ENCODE data around the gene RAE1.

Gene RAE1

DNA sequence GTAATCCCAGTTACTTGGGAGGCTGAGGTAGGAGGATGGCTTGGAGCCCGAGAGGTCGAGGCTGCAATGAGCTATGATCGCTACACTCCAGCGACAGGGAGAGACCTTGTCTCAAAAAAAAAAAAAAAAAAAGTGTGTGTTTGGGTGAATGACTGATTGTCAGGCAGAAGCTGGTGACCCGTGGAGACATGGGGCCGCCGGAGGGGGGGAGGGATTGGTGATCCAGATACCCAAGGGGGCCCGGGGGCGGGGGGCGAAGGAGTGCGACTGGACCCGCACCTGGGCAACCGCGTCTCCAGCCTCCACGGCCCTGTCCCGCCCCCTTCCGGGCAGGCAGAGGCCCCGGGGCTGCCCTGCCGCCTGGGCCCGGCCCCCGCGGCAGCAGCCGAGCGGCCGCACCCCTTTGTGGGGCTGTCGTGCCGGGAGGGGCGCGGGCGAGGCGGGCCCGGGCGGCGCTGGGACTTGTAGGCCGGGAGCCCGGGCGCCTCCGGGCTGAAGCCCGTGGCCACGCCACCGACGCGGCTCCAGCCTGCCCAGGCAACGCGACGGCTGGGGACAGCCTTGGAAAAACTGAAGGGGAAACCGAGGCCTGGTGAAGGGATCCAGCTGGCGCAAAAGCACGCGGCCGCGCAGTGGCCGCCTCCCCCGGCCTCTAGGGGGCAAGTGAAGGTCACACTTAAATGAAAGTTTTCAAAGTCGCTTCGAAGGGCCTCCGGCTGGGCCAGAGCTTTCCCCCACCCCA lies 38.1 kb downstream of the RAE1 start:
- no peak for DNase-seq (ENCODE audit: low read depth in 2 of 2)

DNA sequence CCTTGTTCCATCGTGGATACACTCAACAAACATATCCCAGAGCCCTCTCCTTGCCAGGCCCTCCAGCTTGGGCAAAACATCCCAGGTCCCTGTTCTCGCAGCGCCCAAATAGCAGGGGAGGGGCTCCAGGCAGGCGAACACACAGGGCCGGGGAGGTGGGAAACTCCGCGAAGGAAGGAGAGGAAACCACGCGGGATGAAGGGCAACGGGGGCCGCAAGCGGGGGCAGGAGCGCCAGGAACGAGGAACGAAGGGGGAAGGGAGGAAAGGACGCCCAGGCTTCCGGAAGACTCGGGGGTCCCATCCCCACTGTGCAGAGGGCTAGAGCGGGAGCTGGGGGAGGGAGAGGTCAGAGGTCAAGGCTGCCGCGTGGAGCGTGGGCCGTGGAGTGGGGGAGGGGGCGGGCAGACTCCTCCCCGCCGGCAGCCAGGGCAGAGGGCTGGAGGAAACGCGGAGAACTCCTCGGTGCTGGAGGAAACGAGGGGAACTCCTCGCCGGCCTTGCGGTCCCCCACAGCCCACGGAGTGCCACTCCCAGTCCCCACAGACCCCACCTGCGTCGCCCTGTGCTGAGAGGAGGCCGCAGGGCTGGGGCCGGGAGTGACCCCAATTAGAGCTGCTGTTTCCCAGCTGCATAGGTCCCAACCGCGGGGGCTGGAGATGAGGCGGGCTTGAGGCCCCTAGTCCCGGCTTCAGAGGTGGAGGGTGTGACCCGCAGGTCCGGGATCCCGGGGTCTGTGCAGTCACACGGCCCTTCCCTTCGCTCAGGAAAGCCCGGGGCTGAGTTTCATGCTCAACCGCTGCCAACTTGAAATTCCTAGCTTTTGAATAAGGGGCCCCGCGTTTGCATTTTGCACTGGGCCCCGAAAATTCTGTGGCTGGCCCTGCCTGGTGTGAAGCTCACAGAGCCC lies 38.9 kb downstream of the RAE1 start:
- no peak for DNase-seq (ENCODE audit: low read depth in 2 of 2)

GRCh38 chr20:57390604-57391438 lies 39.8 kb downstream of the RAE1 start, which contains the start of gene RBM38:
RBM38 (plus strand) TSS chr20:57391396; CDS start chr20:57391582, 186 bp downstream.
- DNase-seq (ENCODE audit: low read depth in 2 of 2), result peak; percentile 48 to 65

GRCh38 chr20:57391439-57392301 lies 40.6 kb downstream of the RAE1 start:
- DNase-seq (ENCODE audit: low read depth in 2 of 2), result no peak

DNA sequence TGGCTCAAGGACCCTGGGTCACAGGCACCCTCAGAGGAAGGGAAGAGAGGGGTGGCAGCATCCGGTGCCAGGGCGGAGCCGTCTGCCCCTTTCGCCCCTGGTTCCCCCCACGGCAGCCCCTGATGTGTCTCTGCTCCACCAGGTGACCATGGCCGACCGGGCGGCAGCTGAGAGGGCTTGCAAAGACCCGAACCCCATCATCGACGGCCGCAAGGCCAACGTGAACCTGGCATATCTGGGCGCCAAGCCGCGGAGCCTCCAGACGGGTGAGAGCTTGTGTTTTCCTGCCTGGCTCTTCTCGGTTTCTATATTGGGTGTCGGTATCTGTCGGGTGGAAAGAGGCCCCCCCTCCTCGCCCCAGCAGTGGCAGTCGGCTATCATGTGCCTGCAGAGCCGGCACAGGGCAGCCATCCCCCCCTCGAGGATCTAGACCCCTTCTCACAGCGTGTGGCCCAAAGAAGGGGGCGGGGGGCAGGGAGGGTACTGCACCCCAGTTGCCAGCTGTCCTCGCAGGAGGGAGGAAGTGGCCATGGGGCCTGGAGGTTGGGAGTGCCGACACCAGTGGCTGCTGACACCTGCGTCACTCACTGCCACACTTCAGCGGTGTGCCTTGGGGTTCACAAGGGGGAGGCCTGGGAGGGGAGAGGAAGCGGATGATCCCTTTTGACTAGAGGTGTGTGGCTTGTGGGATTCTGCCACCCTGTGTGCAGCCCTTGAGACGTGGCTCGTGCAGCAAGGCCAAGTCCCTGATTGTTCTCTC lies 41.6 kb downstream of the RAE1 start:
- DNase-seq (ENCODE audit: low read depth in 2 of 2), result peak; percentile 46 to 57

DNA sequence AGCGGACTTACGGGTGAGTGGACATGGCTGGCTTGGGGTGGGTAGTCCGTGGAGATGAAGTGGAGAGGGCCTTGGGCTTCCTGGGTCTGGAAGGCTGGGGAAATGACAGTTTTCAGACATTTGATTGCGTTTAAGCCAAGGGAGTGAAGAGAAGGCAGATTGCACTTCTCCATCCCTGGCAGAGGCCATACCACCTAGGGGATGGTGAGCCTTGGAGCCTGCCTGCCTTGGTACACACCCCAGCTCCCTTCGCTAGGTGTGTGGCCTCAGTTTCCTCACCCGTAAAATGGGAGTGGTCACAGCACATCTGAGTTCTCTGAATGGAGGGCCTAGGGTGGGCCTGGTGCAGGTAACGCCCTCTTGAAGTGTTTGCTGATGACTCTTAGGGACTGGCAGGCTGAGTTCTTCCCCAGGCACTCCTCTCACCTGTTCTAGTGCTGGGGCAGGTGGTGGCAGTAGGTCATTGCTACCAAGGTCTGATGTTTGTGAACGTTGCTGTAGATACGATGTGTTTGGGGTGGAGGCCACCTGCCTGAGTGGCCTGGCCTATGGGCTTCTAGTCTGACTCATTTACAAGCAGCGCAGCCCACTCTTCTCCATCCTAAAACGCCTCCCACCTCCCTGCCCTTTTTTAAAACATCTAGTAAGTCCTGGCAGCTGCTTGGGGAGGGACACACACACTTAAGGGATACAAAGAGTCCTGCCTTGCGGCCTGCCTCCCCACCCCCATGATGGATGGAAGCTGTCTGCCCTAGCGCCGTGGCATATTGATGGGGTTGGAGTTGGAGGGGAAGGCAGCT lies 42.5 kb downstream of the RAE1 start:
- no peak for DNase-seq (ENCODE audit: low read depth in 2 of 2)

DNA sequence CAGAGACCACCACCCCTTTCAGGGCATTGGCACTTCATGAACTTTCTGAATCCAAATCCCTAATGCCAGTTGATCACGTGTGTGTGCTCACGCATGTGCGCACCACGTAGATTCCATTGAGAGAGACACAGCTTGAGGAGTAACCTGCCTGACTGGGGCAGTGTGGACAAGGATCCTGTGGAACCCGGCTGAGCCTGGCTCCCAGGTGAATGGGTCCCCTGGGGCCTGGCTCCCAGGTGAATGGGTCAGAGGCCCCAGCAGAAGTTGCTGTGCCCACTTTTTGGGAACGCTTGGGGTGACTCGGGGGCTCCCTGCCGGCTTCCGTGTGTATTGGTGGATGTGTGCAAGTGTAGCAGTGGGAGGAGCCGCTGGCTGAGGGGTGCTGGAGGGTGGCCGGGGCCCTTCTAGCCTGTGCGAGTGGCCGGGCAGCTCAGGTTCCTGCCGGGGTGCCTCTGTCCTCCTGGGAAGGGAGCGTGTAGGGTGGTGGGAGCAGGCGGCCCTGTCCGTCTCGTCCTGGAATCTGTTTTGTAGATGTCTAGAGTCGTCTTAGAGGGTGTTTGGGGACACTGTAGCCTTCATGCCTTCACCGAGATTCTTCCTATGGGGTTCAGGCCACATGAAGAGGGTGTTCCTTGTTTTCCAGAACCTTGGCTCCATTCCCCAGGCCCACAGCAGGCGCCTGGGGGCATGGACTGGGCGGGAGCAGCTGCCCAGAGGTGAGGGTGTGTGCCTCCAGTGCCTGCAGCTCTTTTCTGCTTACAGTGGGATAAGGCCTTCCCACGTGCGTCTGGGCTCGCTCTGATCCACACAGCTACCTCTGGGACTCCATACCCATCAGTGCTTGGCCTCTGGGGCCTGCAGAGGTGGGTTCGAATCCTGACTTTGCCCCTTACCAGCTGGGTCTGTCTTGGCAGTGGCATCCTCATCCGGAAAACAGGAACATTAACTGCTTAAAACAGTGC lies 43.3 kb downstream of the RAE1 start:
- no peak for DNase-seq (ENCODE audit: low read depth in 2 of 2)

- DNase-seq (ENCODE audit: low read depth in 2 of 2), result no peak
Measured at GRCh38 chr20:57395111-57395966, 44.3 kb downstream of the RAE1 start.

DNA sequence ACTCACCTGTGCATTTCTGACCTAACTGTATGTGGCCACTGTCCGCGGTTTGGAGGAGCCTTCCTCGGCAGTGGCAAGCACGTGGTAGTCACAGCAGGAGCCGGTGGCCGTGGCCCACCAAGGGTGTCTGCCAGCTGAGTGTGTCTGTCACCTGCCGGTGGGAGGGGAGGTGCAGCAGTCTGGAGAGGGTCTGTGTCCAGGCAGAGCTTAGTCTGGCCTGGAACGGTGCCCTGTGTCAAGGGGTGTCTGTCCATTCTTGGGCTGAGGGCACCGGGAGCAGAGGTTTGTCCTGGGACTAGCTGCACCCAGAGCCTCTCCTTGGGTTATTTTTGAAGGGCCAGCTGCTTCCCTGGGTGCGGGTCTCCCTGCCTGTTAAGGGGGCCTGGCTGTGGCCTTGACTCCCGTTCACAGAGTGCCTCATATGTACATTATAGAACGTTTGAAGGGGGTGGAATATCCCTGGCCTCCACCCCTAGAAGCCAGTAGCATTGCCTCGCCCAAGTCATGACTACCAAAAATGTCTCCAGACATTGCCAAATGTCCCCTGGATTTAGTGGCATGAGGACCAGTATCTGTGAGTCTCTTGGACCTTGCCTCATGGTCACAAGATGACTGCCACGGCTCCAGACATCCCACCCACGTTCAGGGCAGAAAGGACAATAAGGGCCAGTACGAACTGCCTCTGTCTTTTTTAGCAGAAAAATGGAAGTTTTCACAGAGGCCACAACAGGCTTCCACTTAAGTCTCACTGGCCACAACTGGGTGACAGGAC lies 45.3 kb downstream of the RAE1 start:
- DNase-seq (ENCODE audit: low read depth in 2 of 2), result no peak

DNA sequence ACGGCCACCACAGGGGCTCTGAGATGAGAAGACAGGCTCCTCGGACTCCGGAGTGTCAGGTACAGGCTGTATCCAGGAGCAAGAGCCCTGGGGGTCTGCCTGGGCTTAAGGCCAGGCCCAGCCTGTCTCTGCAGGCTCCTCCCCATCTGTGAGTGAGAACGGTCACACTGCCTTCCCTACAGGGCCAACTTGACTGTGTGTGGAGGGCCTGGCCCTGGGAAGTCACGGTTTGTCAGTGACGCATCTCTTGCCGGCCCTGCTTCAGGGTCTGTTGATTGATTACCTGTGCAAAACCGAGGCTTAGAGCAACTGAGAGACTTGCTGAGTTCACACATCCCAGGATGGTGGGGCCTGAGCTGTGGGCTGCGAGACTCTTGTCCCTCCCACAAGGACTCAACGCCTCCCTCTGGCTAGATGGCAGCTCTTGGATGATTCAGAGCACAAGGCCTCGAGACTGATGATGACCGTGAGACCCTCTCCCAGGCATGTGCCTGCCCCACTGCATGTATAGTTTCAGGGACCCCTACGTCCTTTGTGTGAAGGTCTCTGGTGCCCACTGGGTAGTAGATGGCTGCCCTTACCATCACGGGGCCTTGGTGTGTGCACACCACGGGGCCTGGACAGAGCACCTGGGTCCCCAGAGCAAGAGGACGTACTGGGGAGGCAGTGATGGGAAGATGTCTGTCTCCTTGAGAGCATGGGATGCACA lies 46.1 kb downstream of the RAE1 start:
- DNase-seq (ENCODE audit: low read depth in 2 of 2), result no peak

DNA sequence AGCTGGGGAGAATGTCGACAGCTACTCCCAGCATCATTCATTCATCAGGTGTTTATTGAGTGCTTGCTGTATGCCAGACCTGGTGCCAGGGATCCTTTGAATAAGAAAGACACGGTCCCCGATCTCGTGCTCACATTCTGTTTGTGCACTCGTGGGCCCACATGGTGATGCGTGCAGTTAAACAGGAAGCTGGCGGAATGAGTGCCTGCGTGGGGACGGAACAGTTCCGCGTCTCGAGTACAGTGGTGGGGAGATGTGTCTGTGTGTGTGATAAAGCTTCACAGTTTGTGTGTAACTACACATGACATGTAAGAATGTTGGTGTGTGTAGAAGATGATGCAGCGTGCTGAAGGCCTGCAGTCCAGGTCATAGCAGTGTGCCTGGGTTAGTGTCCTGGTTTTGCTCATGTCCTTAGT lies 46.6 kb downstream of the RAE1 start:
- peak in 1 of 2 donors; percentile 35 for DNase-seq (ENCODE audit: low read depth in 2 of 2)

DNA sequence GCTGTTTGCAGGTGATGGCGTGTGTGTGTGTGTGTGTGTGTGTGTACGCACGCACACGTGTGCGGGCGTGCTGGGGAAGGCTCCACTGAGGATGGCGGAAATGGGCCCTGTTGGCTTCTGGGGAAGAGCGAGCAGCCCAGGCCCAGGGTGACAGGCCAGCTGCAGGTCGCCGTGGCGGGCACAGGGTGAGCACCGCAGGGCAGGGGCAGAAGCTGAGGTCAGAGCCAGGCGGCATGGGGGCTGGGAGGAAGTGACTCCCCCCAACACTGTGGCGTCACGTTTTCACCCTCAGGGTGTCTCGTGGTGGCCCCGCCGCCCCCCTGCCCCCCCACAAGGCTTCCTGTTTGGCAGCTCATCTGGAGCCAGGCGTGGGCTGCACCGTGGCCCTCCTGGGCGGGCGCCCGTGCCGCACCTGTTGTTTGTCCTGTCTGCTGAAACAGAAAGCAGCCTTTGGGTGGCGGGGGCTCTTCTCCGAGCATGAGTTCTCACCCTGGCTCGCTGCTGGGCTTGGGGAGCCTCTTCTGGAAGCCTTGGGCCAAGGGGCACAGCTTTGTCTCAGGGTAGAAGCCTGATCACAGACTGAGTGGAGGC lies 47.3 kb downstream of the RAE1 start:
- DNase-seq (ENCODE audit: low read depth in 2 of 2), result peak; percentile 75 to 81

GRCh38 chr20:57398901-57399535 lies 48.0 kb downstream of the RAE1 start:
- no peak for DNase-seq (ENCODE audit: low read depth in 2 of 2)

GRCh38 chr20:57399587-57400155 lies 48.6 kb downstream of the RAE1 start:
- DNase-seq (ENCODE audit: low read depth in 2 of 2), result no peak

All from stimulated activated CD8-positive, alpha-beta memory T cell treated with anti-CD3 and anti-CD28 coated beads, Interleukin-2, amount 100 ng/mL, for 1 hour (primary cell).